H1 (cell line): ENCODE data around the gene USP49.

ENCODE experiments used
- RAD21 ChIP-seq, 2 experiments: IDR thresholded peaks in 1 of 2; conservative IDR thresholded peaks in 1 of 2; 2 replicates each; pipeline ENCODE4 v1.6.1; 2011; ENCODE audit warnings: low read depth in 2 of 2, low read length in 2 of 2, improper control_type of control experiment in 1 of 2, inconsistent platforms in 1 of 2, mild to moderate bottlenecking in 1 of 2, moderate library complexity in 1 of 2
- ZNF274 ChIP-seq: IDR thresholded peaks from 2 replicates; pipeline ENCODE4 v1.7.0; 2012; ENCODE audit warnings: low read length, borderline replicate concordance; ENCODE audit errors: extremely low read depth
- TF ChIP-seq, protein P1 (sequence below): IDR thresholded peaks from 2 replicates; pipeline ENCODE4 v1.6.1; 2011; ENCODE audit warnings: low read depth, mild to moderate bottlenecking, low read length; ENCODE audit not compliant: insufficient read depth

DNA sequence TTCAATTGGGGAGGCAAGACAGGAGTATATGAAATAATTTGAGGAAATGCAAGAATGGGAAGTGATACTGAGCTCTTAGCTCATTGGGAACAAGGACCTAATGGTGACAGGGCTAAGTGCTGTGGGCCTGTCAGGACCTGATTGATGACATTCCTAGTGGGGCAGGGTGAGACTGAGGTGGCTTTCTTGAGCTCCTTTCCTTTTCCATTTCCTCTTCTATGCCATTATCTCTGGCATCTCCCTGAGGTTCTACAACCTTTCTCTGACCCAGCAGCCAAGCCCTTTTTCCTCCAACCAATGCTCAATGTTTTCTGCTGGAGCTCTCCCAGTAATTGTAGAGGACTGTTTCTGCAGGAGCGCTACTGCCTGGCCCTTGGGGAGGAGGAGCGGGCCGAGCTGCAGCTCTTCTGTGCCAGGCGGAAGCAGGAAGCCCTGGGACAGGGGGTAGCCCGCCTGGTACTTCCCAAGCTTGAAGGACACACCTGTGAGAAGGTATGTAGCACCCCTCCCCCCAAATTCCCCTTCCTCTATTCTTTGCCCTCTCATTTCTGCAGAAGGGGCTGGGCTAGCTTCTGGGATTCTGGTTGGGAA is 110.5 kb downstream of the USP49 start:
- TF ChIP-seq ZNF274: no peak
- no peak for TF ChIP-seq RAD21 (IDR thresholded peaks at IDR 0.05 in 1 of 2, conservative IDR thresholded peaks at IDR 0.05 in 1 of 2; ENCODE audit: low read depth in 2 of 2, low read length in 2 of 2)
- TF ChIP-seq, protein P1, sequence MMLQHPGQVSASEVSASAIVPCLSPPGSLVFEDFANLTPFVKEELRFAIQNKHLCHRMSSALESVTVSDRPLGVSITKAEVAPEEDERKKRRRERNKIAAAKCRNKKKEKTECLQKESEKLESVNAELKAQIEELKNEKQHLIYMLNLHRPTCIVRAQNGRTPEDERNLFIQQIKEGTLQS: no peak
